Measurements from ENCODE around the gene KLRK1.
A peak's percentile ranks its signal among the peaks of the same experiment; 100 is the strongest.
"Not testable (repeated sequence)": the region's sequence is repeated elsewhere in the genome, so short reads cannot be mapped to it uniquely, and the experiment has no call there.

The KLRK1 gene

DNA sequence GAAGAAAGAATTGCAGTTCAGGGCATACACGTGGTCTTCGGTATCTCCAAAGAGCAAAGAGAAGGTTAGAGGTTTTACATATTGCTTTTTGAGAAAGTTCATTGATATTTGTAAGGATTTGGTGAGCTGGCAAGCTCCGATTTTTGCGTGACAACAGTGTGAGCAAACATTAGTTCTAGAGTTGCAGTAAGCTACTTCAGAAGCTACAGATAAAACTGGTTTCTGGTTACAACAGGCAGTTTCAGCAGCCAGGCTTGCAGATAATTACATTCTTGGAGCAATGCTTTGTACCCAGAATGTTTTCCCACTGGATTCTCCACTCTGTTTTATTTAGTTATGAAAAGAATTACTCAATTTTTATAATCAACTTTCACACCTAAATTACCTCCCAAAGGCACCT lies 28.2 kb downstream of the KLRK1 start:
- DNase-seq = no peak

DNA sequence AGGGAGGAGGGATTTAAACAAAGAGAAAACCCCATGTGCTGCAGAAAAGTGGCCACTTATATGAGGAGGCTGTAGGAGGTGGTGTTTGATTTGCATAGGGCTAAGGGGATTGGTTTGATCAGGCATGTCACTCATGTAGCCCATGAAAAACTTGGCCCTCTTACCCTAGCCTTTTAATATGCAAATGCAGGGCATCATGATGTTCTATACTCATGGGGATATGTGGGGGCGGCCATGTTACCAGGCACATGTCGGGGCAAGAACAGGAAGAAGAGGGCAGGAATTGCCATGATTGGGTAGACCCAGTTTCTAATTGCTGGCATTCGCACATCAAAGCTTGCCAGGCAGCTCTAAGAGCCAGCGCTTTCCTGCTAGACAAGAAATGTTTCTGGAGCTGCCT lies 28.8 kb downstream of the KLRK1 start:
- no peak for DNase-seq

DNA sequence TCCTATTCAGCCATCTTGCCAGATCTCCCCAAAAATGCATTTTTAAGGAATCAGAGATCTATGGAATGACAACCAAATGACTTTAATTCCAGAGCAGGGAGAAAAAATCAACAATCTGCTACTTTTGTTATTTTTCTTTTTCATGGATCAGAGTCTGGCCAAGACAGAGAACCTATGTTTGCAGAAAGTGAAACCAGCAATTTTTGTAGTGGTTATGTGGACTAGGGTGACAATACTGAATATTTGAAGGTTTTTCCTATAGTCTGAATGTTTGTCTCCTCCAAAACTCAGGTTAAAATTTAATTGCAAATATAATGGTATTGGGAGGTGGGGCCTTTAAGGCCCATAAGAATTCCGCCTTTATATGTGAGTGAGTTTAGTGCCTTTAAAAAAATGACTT lies 30.9 kb downstream of the KLRK1 start:
- no peak for DNase-seq

DNA sequence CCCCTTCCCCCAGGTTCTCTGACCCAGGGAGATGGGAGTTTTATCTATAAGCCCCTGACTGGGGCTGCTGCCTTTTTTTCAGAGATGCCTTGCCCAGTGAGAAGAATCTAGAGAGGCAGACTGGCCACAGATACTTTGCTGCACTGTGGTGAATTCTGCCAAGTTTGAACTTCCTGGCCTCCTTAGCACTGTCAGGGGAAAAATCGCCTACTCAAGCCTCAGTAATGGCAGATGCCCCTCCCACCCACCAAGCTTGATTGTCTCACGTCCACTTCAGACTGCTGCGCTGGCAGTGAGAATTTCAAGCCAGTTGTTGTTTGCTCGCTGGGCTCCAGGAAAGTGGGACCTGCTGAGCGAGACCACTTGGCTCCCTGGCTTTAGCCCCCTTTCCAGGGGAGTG lies 31.7 kb downstream of the KLRK1 start:
- DNase-seq = no peak

DNA sequence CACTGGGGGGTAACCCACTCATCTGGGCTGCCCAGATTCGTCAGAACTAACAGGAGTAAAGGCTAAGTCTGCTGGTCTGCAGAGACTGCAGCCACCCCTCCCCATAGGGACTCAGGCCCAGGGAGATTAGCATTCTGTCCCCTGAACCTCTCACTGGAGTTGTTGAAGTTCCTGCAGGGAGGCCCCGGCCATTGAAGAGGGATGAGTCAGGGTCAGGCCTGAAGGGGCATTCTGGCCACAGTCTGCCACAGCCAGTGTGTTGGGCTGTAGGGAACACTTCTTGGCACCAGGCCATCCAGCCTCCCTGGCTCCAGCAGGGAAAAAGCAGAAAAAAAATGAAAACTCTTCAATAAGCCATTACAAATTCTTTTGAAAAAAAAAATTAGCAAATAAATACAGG lies 35.3 kb downstream of the KLRK1 start:
- peak; percentile 26 for DNase-seq

DNA sequence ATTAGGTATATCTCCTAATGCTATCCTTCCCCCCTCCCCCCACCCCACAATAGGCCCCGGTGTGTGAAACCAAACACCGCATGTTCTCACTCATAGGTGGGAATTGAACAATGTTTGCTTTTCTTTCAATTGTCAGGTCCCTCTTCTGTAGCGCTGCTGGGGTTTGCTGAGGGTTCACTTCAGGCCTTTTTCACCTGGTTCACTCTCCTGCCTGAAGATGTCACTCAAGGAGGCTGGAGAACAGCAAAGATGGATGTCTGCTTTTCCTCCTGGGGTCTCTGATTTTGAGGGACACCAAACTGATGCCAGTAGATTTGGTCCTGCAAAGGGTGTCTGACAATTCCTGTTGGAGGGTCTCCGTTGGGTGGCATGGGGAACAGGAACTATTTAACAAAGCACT lies 35.8 kb downstream of the KLRK1 start:
- no peak for DNase-seq

DNA sequence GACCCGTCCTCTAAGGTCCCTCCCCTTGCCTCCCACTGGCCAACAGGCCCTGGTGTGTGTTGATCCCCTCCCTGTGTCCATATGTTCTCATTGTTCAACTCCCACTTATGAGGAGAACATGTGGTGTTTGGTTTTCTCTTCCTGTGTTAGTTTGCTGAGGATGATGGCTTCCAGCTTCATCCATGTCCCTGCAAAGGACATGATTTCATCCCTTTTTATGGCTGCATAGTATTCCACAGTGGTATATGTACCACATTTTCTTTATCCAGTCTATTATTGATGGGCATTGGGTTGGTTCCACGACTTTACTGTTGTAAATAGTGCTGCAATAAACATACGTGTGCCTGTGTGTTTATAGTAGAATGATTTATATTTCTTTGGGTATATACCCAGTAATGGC lies 38.4 kb downstream of the KLRK1 start:
- DNase-seq = not testable (repeated sequence)

DNA sequence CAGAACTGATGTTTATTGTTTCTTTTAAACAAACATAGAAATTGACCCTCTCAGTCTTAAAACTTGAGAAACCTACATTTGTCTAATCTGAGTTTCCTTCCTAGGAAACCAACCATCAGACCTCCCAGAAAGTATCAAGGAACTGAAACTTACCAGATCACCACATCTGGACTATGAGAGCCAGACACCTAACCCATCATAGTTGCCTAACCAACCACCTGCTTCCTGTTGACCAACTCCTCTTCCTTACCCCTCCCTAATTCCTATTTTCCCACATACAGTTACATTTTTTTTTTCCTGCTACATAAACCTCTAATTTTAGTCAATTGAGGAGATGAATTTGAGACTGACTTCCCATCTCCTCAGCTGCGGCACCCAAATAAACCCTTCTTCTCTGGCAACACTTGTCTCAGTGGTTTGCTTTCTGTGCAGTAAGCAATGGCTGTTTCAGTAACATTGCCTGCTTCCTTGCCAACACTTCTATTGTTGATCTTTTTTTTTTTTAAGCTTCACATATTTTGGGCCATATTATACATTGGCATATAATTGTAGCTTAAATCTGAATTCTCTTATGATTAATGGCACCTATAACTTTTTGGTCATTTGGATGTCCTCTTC lies 47.8 kb downstream of the KLRK1 start:
- DNase-seq = no peak

DNA sequence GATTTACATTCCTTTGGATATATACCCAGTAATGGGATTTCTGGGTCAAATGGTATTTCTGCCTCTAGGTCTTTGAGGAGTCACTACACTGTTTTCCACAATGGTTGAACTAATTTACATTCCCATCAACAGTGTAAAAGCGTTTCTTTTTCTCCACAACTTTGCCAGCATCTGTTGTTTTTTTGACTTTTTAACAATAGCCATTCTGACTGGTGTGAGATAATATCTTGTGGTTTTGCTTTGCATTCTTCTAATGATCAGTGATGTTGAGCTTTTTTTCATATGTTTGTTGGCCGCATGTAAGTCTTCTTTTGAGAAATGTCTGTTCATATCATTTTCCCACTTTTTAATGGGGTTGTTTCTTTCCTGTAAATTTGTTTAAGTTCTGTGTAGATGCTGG lies 48.9 kb downstream of the KLRK1 start:
- not testable (repeated sequence) for DNase-seq

DNA sequence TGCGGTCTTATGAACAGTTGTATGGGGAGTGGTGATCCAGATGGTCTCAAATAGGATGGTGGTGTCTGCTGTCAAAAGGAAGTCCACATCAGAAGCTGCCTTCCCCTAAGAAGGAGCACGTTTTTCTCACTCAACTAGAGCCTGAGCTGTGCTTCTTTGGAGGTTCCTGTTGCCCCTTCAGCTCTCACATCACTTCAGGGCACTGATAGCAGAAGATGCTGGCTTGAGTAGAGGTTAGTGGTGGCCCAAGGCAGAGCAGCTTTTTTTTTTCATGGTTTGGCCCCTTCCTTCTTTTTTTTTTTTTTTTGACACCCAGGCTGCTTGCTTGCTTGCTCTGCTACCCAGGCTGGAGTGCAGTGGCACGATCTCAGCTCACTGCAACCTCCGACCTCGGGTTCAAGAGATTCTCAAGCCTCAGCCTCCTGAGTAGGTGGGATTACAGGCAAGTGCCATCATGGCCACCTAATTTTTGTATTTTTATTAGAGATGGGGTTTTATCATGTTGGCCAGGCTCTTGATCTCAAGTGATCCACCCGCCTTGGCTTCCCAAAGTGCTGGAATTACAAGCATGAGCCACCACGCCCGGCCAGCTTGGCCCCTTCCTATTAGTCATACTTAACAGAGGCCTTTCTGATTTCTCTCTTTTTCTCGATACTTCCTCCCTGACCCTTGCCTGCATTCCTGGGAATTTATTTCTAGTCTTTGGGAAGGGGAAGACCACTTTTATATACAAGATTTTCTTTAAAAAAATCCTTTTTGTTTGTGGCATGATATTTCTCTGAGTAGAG lies 50.6 kb downstream of the KLRK1 start:
- no peak for DNase-seq

DNA sequence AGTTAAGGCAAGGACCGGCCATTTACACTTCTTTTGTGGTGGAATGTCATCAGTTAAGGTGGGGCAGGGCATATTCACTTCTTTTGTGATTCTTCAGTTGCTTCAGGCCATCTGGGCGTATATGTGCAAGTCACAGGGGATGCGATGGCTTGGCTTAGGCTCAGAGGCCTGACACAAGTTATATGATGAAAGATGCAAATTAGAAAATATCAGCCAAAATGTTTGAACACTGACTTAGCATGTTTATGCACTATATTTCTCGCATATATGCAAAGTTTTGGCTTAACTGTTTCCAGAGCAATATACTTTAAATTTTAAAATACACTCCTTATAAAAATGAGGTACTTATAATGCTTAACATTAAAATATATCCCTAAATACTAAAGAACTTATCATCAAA lies 51.4 kb downstream of the KLRK1 start:
- not testable (repeated sequence) for DNase-seq

DNA sequence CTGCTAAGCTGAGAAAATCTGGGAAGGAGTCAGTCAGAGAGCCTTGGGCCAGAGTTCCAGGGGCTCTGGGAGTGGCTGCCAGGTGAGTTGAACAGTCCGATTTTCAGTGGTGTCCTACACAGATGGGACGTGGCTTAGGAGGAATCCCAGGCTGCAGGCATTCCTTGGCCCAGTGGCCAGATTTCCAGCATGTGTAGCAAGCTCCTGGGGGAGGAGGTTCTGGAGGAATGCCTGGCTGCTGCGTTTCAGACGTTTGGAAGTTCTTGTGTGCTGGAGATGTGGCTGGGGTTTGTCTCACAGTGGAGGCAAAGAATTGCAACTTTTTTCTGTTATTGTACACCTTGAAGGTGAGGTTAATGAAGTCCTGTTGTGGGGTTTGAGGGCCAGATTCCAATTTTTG lies 53.6 kb downstream of the KLRK1 start:
- DNase-seq = not testable (repeated sequence)

DNA sequence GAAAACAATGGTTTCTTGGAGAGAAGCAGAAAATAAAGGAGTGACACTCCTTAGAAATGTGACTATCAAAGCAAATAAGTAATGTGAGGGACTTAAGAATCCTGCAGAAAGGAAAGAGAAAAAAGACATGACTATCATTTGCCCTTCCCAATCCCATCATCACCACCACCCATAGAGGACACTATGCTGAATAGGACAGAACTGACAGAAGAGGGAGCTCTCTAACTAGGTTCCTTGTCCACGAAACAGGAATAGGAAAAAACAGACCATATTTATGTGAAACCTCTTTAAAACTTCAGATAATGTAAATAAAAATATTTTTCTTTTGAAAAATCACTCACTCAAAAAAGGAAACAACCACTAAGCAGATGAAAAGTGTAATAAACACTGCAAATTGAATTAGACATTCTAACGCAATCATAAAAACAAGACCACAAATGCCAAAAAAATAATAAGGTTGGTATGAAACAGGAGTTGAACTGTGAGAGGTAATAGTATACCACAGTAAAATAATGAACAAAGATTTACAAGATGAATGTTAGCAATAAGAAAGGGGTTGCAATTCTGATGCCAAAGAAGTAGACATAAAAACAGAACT lies 58.1 kb downstream of the KLRK1 start:
- DNase-seq = no peak

DNA sequence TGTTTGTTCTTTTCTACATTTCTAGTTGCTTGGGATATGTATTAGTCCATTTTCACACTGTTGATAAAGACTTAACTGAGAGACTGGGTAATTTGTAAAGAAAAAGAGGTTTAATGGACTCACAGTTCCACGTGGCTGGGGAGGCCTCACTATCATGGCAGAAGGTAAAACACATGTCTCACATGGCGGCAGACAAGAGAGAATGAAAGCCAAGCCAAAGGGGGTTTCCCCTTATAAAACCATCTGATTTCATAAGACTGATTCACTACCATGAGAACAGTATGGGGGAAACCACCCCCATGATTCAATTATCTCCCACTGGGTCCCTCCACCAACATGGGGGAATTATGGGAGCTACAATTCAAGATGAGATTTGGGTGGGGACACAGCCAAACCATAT lies 61.1 kb downstream of the KLRK1 start:
- DNase-seq = not testable (repeated sequence)
